Jurkat, Clone E6-1 (cell line): ENCODE measurements around the gene TXNRD3.

Source experiments
- DNase-seq: peaks from one replicate; pipeline ENCODE4 v3.0.0-alpha.2; 2011; ENCODE audit warnings: low read depth, low spot score
- H3K4me3 ChIP-seq: 2 replicates; pipeline ENCODE4 v1.5.1; 2011; ENCODE audit warnings: mild to moderate bottlenecking, low read length, control low read depth, moderate library complexity

The TXNRD3 gene

DNA sequence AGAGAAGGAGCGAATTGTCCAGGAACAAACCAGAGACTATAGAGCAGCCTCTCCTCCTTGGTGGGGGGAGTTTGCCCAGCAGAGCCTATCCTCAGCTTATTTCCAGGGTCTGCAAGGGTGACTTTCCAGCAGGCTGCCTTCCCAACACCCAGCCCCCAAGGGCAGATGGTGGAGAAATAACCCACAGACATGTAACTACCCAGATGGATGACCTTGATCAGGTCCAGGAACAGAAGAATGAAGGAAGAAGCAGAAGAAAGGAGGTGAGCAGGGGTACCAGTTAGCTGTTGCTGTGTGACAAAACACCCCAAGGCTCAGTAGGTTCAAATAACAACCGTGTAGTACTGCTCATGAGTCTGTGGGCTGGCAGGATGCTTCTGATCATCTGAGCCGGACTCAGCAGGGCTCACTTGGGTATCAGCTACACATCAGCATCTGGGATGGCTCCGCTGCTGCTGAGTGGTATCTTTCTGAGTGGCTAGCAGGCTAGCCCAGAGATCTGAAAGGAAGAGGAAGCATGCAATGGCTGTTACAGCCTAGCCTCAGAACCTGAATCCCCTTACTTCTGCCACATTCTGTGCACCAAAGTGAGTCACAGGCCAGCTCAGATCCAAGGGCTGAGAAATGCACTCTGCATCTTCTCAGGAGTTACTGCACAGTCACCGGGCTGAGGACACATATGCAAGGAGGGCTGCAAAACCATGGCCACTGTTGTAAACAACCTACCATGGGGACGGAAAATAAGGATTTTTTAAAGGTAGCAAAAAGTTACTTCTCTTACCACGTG, 22.2 kb upstream of the TXNRD3 start:
- H3K4me3 ChIP-seq = no peak overlapping the region
- DNase-seq = no peak

DNA sequence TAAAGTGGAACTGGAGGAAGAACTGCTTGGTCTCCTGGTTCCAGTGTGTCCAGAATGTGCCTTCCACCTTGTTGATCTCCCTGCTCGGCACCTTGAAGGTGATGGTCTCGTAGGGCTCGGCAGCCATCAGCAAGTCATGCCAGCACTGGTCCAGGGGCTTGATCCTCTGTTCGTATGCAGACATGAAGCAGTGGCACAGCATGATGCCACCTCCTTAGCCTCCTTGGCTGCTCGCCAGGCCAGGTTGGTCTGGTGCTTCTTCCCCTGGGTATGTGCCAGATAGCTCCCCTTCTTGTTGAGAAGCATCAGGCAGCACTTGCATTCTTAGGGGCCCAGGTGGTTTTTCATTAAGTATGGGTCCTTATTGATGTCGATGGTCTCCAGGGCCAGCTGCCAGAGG, 17.8 kb upstream of the TXNRD3 start:
- peak; percentile 41 for DNase-seq
- H3K4me3 ChIP-seq = no peak overlapping the region

DNA sequence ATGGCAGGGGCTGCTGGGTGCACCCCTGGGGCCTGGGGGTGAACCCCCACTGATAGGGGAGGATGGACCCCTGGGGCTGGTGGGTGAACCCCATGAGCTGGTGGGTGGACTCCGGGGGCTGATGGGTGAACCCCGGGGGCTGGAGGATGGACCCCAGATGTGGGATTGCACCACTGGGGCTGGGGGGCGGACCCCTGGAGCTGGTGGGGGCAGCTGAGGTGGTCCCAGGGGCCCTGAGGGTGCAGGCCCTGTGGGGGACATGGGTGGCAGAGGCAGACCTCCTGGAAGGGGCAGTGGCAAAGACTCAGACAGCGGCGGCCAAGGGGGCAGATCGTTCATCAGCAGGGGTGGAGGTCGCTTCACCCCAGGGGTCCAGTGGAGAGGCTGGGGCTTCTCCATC, 17.4 kb upstream of the TXNRD3 start:
- H3K4me3 ChIP-seq = no peak overlapping the region
- DNase-seq = no peak

DNA sequence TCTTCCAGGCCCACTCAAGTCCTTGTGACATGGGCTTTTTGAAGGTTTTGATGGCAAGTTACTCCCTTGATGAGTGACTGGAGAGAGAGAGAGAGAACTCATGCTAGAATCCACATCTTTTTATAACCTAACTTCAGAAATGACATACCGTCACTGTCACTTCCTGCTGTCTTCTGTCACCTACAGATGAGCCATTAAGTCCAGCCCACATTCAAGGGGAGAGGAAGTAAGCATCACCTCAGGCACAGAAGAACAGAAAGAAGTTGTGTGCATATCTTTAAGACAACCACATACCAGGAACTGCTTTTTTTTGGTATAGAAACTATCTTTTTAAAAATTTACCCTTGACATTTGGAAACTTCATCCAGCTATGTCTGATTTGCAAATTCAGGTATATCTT, 16.6 kb upstream of the TXNRD3 start:
- DNase-seq = peak; percentile 86
- no peak overlapping the region for H3K4me3 ChIP-seq

DNA sequence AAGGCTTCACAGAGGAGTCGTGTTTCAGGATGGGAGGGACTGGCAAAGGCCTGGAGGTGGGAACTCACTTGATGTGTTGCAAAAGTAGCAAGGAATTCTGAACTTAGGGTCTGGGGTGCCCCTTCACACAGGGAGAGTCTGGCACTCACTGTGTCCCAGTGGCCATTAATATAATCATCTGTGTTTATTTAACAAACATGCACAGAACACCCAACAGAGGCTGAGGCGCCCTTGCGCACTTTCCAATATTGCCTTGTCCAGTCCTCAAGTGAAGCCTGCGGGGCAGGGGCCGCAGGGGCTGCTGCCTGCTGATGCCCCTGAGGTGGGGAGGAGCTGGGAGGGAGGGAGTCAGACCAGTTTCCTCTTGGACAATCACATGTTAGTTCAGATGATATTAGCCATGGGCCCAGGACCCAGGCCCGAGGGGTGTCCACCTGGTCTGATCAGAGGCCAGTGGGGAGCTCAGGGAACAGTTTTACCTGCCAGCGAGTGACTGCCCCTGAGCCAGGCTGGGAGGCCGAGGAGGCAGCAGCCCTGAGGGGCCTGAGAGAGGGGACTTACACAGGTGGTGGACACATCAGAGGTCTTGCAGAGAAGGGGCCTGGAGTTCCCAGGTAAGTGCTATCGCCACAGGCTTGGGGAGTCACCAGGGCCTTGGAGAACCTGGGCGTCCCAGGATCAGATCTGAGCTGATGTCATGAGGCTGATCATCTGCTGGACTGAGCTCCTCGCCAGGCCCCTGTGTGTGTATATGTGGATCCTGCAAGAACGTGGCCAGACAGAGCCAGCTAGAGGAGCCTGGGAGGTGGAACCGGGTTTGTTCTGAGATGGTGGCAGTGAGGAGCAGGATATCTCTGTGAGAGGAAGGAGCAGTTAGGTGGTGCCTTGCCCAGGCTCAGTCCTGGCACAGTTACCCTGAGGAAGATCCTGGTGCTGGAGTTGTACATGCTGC, 13.8 kb upstream of the TXNRD3 start:
- no peak overlapping the region for H3K4me3 ChIP-seq
- DNase-seq = no peak

DNA sequence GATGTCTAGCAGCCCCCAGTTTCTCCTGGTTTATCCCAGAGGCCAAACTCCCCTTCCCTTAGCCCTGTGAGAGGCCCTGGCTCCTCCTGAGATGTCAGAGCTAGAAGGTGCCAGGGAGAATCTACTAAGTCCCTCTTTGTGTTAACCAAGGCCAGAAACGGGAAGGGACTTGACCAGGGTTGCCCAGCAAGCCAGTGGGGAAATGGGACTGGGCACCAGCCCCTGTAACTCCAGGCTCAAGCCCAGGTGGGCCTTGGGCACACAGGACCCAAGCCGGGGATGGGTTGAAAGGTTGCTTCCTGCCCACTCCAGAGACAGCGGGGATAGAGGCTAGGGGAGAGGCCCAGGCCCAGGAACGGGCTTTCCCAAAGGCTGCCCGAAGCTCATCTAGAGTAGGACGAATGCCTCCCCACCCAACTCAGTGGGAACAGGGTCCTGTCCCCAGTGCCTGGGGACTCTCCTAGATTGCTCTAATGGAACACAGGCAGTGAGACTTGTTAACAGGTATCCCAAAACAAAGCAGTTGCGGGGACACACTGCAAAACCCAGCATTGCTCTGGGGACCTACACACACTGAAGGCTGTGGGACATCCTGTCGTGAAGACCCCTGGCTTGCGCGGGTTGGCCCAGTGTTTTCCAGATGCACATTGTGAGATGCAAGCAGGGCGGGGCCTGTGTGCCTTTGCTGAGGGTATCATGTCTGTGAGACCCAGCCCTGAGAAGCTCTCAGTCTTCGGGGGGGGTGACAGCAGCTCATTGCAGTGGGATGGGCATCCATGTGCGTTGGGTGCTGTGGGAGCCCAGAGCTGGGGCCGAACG, 12.9 kb upstream of the TXNRD3 start:
- no peak overlapping the region for H3K4me3 ChIP-seq
- no peak for DNase-seq

DNA sequence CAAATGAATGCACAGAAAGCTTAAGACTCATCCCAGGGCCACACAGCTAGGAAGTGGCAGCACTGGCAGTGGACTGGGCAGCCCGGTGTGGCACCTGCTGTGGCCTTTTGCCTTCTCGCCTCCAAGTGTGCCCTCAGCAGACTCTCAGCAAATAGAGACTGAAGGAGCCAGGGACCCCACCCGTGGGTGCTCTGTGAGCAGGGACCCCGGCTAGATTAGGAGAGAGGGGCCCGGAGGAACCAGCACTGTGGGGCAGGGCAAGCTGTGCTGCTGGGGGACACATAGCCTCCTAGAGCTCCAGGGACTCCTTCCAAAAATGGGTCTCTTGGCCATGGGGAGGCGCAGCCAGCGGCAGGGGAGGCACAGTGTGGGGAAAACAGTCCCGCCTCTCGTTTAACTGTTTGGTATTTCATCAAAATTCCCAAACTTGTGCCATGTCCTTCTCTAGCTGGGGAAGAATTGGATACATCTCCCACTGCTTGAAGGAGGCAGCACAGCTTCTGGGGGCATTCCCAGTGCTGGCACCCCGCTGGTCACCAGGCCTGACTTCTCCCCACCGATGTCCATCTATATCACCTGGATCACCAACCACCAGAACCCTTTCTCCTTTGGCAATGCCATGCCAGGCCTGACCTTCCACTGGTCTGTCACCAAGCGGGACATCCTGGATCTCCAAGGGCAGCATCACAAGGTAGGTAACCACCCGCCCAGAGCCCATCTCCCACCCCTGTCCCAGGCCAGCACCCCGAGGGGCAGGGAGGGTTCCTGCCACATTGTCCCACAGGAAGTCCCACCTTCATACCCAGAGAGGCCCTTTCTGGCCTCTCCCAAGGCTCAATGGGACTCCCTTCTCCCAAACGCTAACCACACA, 12.0 kb upstream of the TXNRD3 start:
- DNase-seq = no peak
- H3K4me3 ChIP-seq = no peak overlapping the region

DNA sequence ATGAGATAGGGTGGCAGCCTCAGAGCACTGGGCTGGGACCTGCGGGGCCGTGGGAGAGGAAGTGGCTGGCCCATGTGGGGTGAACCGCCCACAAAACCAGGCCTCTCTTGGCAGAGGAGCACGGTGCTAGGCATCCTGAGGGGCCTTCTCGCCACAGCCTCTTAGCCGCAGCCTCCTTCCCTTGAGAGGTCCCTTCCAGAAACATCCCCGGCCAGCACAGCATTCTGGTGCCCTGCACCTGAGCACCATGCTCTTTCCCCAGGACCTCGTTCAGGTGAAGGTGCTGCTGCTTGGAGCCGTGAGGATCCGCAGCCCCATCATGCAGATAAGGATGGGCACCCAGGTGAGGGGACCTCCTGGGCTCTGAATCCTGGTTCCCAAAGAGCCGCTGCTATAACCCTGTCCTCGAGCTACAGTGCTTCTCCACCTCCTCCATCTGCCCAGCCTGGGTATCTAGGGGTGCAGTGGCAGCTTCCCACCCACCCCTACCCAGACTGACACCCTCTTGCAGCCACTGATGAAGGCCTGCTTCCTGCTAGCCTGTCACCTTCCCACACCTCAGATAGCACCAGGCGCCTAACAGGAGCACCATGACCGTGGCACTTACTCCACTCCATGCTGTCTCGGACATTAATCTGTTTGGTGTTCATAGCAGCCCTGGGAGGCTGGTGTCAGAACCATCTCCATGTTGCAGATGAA, 11.2 kb upstream of the TXNRD3 start:
- no peak overlapping the region for H3K4me3 ChIP-seq
- DNase-seq = no peak

DNA sequence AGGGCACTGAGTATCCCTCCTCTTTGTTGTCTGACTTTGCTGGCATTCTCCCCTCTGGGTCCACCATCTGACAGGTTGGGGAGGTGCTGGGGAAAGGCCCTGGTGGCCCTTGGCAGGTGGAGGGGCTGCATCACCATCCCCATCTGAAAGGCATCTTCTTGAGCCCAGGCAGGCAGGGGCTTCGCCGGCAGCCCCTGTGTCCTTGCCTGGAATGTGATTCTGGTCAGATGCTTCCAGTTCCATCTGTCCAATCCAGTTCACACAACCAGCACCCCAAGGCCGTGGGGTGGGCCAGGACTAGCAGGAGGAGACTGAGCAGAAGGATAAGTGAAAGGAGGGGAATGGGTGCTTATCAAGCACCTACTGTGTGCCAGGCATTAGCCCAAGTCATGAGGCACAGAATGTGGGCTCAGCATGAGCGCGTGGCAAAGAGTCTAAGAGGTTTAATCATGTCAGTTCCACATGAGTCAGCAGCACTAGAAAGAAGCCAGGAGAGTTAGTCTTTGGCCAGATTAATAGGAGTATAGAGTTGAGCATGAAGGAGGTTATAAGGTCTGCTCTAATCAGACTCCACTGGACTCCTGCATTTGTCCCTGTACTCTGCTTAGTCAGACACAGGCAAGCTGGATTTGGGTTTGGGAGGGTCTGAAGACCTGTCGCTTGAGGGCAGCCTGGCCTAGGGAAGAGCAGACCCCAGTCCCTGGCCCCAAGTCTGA, 10.5 kb upstream of the TXNRD3 start:
- DNase-seq = no peak
- H3K4me3 ChIP-seq = no peak overlapping the region

DNA sequence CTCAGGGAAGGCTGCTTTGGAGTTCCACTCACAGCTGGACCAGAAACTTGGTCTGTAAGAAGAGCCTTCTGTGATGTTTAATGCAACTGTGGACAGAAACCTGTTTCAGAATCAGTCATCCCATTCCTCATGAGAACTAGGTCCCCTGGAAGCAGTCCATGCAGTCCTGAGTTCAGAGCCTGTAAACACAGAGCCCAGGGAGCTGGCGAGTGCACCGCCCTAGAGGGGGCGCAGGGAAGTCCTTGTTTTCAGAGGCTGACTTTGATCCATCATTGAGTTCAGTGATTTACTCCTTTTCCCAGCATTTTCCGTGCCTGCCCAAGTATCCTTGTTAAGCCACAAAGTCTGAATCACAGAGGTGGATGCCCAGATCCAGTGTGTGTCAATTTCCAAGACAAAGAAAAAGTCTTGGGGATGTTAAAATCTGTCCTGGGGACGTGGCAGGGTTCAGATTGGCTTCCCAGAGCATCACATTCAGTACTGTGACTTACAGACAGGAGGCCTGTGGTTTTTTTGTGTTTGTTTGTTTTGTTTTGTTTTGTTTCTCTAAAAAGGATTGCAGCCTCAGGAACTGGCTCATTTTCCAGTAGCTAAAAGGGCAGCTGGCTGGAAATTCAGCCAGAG, 9.8 kb upstream of the TXNRD3 start:
- DNase-seq = no peak

DNA sequence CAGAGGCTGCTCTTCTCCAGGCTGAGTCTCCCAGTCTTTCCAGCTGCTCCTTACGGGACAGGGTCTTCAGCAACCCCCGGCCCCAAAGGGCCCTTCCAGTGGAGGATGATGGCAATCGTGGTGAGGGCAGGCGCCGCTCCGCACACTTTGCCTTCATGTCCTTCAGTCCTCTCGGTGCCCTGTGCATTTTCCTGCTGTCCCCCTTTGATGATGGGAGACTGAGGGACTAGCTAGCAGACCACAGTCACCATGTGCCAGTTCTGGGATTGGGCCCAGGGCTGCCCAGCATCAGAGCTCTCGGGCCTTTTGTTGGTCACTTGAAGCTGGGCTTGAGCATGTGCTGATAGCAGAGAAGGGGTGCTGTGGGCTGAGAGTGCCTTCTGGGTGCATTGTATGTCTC, 8.8 kb upstream of the TXNRD3 start:
- DNase-seq = no peak
- H3K4me3 ChIP-seq = no peak overlapping the region

More for the DNA sequence above, 9.8 kb upstream of the TXNRD3 start:
- H3K4me3 ChIP-seq = no peak overlapping the region

DNA sequence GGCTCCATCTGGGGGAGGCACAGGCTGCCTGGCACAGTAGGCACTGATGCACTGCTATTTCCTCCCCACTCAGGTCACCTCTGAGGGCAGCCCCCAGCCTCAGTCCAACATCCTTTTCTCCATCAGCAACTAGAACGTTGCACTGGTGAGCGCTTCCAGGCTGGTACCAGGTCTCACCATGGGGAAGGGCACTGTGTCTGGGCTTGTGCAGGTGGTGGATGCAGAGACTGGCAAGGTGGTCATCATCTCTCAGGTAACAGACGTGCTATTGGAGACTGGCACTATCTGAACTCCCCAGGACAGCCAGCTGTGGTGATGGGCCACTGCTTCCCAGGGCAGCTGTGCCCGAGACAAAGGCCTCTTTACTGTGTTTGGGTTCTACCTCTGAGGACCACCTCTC, 8.3 kb upstream of the TXNRD3 start:
- DNase-seq = no peak
- H3K4me3 ChIP-seq = no peak overlapping the region

DNA sequence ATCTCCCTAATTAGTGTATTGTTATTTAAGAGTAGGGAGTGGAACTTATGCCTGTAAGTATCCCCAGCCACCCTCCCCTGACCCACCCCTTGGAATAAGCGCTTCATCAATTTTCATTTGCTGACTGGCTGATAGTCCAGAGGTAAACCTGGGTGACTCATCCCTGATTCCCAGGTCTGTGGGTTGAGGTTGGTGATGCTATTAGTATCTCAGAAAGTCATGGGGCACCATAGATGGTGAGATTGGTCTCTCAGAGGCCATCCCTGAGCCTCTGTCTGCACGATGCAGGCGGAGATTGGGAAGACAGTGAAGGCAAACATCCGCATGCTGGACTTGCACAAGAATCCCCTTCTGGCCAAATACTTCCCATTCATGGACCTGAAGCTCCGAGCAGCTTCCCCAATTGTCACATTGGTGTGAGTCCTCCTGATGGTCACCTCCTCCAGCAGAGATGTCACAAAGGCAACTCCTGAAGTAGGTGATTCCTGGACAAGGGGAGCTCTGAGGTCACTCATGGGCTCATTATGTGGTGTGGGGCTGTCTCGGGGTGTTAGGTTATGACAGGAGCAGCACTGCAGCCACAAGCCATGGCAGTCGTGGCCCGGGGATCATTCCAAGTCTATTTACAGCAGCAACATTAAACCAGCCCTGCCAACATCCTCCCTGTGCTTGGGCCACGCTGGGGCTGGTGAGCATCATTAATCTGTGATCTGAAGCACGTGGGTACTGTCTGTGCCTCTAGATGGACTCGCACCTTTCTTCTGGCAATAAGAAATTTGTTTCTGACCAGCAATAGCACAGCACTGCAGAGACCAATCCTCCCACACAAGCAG, 6.8 kb upstream of the TXNRD3 start:
- no peak overlapping the region for H3K4me3 ChIP-seq
- no peak for DNase-seq

DNA sequence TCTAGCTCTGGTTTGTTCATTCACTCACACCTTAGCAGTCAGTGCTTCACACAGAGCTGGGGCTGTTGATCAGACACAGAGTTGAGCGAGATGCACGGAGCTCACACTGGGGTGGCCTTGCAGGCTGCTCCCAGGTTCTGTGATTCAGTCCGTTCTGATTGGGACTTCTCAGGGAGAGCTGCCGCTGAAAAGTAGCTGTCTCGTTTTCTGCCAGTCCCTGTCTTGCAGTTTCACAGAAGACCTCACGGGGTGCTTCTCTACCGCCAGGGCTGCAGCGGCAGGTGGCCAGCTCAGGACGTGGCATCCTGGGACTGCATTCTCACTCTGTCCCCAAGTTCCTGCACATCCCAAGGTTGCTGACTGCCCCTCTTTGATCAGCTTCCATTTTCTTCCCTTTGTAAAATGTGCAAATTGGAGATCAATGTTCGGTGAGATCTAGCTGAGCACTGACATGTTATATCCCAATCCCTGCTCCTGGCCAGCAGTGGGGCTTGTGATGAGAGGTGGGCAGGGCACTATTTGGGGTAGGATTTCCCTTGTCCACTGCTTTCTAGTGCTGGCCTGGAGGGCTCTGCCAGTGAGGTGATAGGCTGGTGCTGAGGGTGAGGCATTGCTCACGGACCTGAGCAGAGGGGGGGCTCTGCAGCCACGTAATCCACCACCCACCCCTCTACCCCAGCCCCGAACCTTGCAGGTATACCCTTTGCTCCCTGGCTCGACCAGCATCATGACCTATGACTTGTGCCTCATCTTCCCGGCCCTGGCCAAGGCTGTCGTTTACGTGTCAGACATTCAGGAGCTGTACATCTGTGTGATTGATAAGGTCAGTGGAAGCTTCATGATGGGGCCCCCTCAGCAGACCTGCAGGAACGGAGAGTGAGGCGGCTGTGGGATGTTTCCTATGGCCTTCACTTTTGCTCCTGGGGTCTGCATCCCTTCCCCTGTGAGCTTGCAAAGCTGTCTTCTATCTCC, 5.3 kb upstream of the TXNRD3 start:
- DNase-seq = no peak
- H3K4me3 ChIP-seq = no peak overlapping the region

DNA sequence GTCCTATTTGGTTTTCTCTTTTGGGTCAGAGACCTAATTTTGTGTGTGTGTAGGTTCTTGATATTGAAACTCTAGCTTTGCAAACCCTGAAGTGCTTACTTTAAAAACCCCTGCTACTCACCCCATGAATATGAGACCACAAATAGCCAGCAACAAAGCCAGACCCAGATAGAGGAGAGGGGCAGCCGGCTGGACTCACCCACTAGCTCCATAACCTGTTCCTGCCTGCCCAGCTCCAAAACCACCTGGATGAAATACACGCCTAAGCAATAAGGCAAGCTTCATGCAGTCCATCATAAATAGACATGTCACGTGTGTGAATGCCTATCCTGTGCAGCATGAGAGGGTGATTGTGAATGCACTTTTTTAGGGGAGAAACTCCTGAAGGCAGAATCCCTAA, 3.7 kb upstream of the TXNRD3 start:
- DNase-seq = no peak
- H3K4me3 ChIP-seq = no peak overlapping the region
